OCI-LY3 (cell line): Measurements from ENCODE around the gene SH3BP5L.

Source experiments
- EZH2phosphoT487 ChIP-seq: fragments of 200-600 bp; shearing (Covaris generic); IDR thresholded peaks from 2 replicates; pipeline ENCODE4 v1.6.1; 2018; ENCODE audit warnings: antibody characterized with exemption, mixed run types, low read depth
- TF ChIP-seq, protein P1 (sequence below): fragments of 200-600, 300-600 bp; sonication (generic); IDR thresholded peaks from 2 replicates; pipeline ENCODE4 v1.5.1; 2014; ENCODE audit warnings: antibody characterized with exemption, low read length, low read depth

DNA sequence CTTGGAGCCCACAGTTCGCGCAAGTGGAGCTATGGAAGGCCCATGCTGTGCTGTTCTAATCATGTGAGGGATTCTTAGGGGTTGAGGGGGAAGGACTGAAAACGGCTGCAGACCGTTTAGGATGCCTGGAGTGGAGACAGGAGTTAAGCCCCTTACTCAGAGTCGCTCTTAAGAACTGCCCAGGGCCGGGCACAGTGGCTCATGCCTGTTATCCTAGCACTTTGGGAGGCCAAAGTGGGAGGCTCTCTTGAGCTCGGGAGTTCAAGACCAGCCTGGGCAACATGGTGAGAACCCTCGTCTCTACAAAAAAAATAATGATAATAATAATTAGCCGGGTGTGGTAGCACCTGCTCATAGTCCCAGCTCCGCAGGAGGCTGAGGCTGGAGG lies 13.4 kb upstream of the SH3BP5L start:
- TF ChIP-seq, protein P1, sequence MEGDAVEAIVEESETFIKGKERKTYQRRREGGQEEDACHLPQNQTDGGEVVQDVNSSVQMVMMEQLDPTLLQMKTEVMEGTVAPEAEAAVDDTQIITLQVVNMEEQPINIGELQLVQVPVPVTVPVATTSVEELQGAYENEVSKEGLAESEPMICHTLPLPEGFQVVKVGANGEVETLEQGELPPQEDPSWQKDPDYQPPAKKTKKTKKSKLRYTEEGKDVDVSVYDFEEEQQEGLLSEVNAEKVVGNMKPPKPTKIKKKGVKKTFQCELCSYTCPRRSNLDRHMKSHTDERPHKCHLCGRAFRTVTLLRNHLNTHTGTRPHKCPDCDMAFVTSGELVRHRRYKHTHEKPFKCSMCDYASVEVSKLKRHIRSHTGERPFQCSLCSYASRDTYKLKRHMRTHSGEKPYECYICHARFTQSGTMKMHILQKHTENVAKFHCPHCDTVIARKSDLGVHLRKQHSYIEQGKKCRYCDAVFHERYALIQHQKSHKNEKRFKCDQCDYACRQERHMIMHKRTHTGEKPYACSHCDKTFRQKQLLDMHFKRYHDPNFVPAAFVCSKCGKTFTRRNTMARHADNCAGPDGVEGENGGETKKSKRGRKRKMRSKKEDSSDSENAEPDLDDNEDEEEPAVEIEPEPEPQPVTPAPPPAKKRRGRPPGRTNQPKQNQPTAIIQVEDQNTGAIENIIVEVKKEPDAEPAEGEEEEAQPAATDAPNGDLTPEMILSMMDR, result no peak
- TF ChIP-seq EZH2phosphoT487, result no peak
